ENCODE measurements around the gene WDR5. TPM values are rescaled to one million over a fixed set of nuclear protein-coding genes. Genes with fewer than 3 reads are reported as not detected.
A peak's percentile ranks its signal among the peaks of the same experiment; 100 is the strongest.

The WDR5 gene
- polyA plus RNA-seq, 2 of the 4 experiments (the other 2 are of a cell fraction), result 37.9 to 46.0 TPM

- H3K9me3 ChIP-seq, result no peaks in the 10 kb centered on the region
These were observed 45.1 kb downstream of the WDR5 start for GRCh38 chr9:134180786-134181647.

GRCh38 chr9:134181648-134182034 lies 45.8 kb downstream of the WDR5 start:
- ATAC-seq, result no peak
- no peak for TF ChIP-seq PHF8 (IDR thresholded peaks at IDR 0.05; ENCODE audit: borderline replicate concordance, low read depth)
- Histone ChIP-seq H3K9me3 (no peaks in the 10 kb centered on the region), H3K27ac (no peak overlapping the region), H3K4me2 (no peak overlapping the region), H3K4me3 (no peak overlapping the region), H3K4me1 (no peaks in the 10 kb centered on the region)
- no peak for DNase-seq (ENCODE audit: low read depth in 1 of 2, low spot score in 1 of 2)
- no peak for FAIRE-seq
- ChIA-PET CTCF (interaction anchor here (1.2 to 4.4 kb wide), 3 partner anchors 11 to 442 kb away, joined by 3 to 31 read pairs (median 21); no protein-coding TSS in a partner anchor), POLR2A (no interaction called here)
- 72% methylated on average over 8 of the region's 8 CpGs for WGBS (ENCODE audit: missing lambda C conversion rate)

More at GRCh38 chr9:134180786-134181647, 45.1 kb downstream of the WDR5 start:
- 66% methylated on average over 17 of the region's 20 CpGs for WGBS (ENCODE audit: missing lambda C conversion rate)
- no peak for ATAC-seq
- H3K4me3 ChIP-seq, result no peak overlapping the region
- CTCF ChIA-PET, result interaction anchor here (0.6 to 4.4 kb wide), 5 partner anchors 10 to 443 kb away, joined by 3 to 31 read pairs (median 3); no protein-coding TSS in a partner anchor
- H3K4me2 ChIP-seq, result no peak overlapping the region
- POLR2A ChIA-PET, result no interaction called here
- FAIRE-seq, result no peak
- DNase-seq (ENCODE audit: low read depth in 1 of 2, low spot score in 1 of 2), result no peak
- no peak overlapping the region for H3K27ac ChIP-seq
- peaks cover 6% of the 10 kb centered on the region; the same call in 1 of the 3 replicates for H3K4me1 ChIP-seq
- no peak for TF ChIP-seq ZSCAN20 (CRISPR knock-in tag; IDR thresholded peaks at IDR 0.05)
- 0 out of 2 replicates have a peak, but pooled peaks have one; percentile 11 for TF ChIP-seq POLR2A (IDR thresholded peaks at IDR 0.05; ENCODE audit: low read length)
- TF ChIP-seq USF2 (IDR thresholded peaks at IDR 0.05), result no peak

- FAIRE-seq, result no peak
- DNase-seq (ENCODE audit: low read depth in 1 of 2, low spot score in 1 of 2), result peak in 1 of 2 experiments; percentile 29
- WGBS (ENCODE audit: missing lambda C conversion rate), result 65% methylated on average over 4 of the region's 4 CpGs
- H3K4me1 ChIP-seq, result no peaks in the 10 kb centered on the region
- no peaks in the 10 kb centered on the region for H3K9me3 ChIP-seq
- no peak overlapping the region for H3K4me2 ChIP-seq
- no peak for TF ChIP-seq ELK1 (IDR thresholded peaks at IDR 0.05; ENCODE audit: low read depth, low read length)
- no peak for TF ChIP-seq EHMT2 (IDR thresholded peaks at IDR 0.05; ENCODE audit: low read depth)
- no peak for TF ChIP-seq ZFP36 (IDR thresholded peaks at IDR 0.05; ENCODE audit: borderline replicate concordance, partially characterized antibody)
- ChIA-PET POLR2A (no interaction called here), CTCF (interaction anchor here (4.4 kb wide), 1 partner anchor 12 kb away, joined by 31 read pairs; no protein-coding TSS in a partner anchor)
- H3K4me3 ChIP-seq, result no peak overlapping the region
- H3K27ac ChIP-seq, result no peak overlapping the region
- ATAC-seq, result peak in 1 of 2 experiments; percentile 58; a peak in 1 of 6 replicates
These were observed 46.7 kb downstream of the WDR5 start for GRCh38 chr9:134182554-134183085.

- ChIA-PET POLR2A (no interaction called here), CTCF (interaction anchor here (1.1 to 4.2 kb wide), 7 partner anchors 10 to 263 kb away, joined by 3 to 33 read pairs (median 8); no protein-coding TSS in a partner anchor)
- 22% methylated on average over 8 of the region's 8 CpGs for WGBS (ENCODE audit: missing lambda C conversion rate)
These were observed 49.7 kb downstream of the WDR5 start for GRCh38 chr9:134185536-134186011.

More at GRCh38 chr9:134185536-134186011, 49.7 kb downstream of the WDR5 start:
- no peaks in the 10 kb centered on the region for H3K4me1 ChIP-seq
- no peak overlapping the region for H3K4me2 ChIP-seq
- H3K9me3 ChIP-seq, result no peaks in the 10 kb centered on the region
- DNase-seq (ENCODE audit: low read depth in 1 of 2, low spot score in 1 of 2) (no peak), ATAC-seq (no peak), FAIRE-seq (no peak)
- no peak for TF ChIP-seq HMGXB4 (CRISPR knock-in tag; IDR thresholded peaks at IDR 0.05; ENCODE audit: borderline replicate concordance)
- TF ChIP-seq CBX8 (IDR thresholded peaks at IDR 0.05), result no peak
- TF ChIP-seq EHMT2 (IDR thresholded peaks at IDR 0.05; ENCODE audit: low read depth), result no peak
- TF ChIP-seq EP300 (IDR thresholded peaks at IDR 0.05), result no peak
- TF ChIP-seq GATA3 (IDR thresholded peaks at IDR 0.05; ENCODE audit: borderline replicate concordance), result no peak
- no peak overlapping the region for H3K27ac ChIP-seq
- no peak overlapping the region for H3K4me3 ChIP-seq

Measured in A549 (cell line).